Measurements from ENCODE around the gene LHX3.

DNA sequence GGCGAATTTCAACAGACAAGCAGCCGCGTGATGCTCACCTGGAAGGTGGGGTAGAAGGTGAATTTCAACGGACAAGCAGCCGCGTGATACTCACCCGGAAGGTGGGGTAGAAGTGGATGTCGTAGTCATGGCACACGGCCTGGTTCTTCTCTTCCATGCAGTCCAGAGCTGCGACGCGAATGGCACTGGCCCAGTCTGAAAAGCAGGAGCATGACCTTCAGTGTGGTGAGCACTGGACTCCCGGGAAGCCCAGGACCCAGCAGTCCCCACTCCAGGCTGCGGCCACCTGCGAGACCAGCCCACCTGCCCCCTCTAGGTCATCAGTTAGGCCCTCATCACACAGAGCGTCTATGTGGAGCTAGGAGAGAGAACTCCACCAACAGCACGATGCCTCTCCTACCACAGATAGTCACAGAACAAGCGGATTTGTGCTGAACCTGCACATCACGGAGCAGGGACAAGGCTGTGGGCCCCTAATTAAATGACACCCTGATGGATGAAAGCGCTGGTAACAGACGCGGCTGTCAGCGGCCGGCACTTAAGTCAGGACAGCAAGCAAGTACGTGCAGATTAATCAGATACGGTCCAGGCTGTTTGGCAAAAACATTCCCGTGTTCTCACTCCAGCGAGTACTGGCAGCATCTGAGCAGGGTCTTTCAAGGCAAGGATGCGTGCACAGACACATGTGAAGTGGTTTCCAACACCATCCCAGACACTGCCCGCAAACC is 21.9 kb upstream of the LHX3 start:
- TF ChIP-seq CTCF (IDR thresholded peaks at IDR 0.05) (no peak), POLR2A (IDR thresholded peaks at IDR 0.05; ENCODE audit: low read length) (no peak), REST (IDR thresholded peaks at IDR 0.05) (no peak), JUNB (IDR thresholded peaks at IDR 0.05) (no peak), ZC3H11A (IDR thresholded peaks at IDR 0.05) (no peak), EHMT2 (IDR thresholded peaks at IDR 0.05; ENCODE audit: low read depth) (no peak), JUN (IDR thresholded peaks at IDR 0.05) (no peak), RAD21 (conservative IDR thresholded peaks at IDR 0.05 in 1 of 2, IDR thresholded peaks at IDR 0.05 in 1 of 2) (no peak), EP300 (IDR thresholded peaks at IDR 0.05) (no peak), FOSL2 (IDR thresholded peaks at IDR 0.05) (no peak), FOSL2 (CRISPR knock-in tag; IDR thresholded peaks at IDR 0.05) (no peak), RFX5 (IDR thresholded peaks at IDR 0.05) (no peak)
